ENCODE results near the gene CXCL8. TPM values are rescaled to one million over a fixed set of nuclear protein-coding genes. Genes with fewer than 3 reads are reported as not detected.

CXCL8 gene
- total RNA-seq, 1 donor from 2014 or later = 11.8 TPM

- DNase-seq = no peak
- intact Hi-C loops (cut with micrococcal nuclease) = no loop called here
- Mint-ChIP-seq H3K27ac (no peak overlapping the region), H3K4me3 (no peak overlapping the region), H3K36me3 (ENCODE audit: low read depth) (no peaks in the 10 kb centered on the region), H3K27me3 (no peaks in the 10 kb centered on the region), H3K4me1 (peaks cover 2% of the 10 kb centered on the region), H3K9me3 (no peaks in the 10 kb centered on the region)
Observed at GRCh38 chr4:73742490-73743160, 2.3 kb downstream of the CXCL8 start.

DNA sequence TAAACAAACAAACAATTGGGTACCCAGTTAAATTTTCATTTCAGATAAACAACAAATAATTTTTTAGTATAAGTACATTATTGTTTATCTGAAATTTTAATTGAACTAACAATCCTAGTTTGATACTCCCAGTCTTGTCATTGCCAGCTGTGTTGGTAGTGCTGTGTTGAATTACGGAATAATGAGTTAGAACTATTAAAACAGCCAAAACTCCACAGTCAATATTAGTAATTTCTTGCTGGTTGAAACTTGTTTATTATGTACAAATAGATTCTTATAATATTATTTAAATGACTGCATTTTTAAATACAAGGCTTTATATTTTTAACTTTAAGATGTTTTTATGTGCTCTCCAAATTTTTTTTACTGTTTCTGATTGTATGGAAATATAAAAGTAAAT lies 2.9 kb downstream of the CXCL8 start:
- Mint-ChIP-seq H3K27me3 (no peaks in the 10 kb centered on the region), H3K4me3 (no peak overlapping the region), H3K36me3 (ENCODE audit: low read depth) (no peaks in the 10 kb centered on the region), H3K27ac (no peak overlapping the region), H3K4me1 (peaks cover 2% of the 10 kb centered on the region), H3K9me3 (no peaks in the 10 kb centered on the region)
- DNase-seq = no peak
- intact Hi-C loops (cut with micrococcal nuclease) = no loop called here

DNA sequence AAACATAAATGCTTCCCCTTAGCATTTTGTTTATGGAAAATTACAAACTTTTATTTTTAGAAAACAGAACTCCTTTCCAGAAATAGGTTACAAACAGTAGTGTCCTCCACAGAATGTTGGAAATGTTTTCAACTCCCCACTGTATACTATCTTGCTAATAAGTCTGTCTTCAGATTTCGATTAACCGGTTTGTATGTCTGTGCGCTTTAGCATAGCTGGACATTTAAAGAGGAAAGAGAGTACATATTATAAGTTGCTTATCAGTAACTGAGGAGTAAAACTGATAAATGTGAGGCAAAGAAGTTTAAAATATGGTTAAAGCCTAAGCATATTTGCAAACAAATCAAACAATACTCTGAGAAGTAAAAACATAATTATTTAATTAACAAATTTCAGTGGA lies 3.4 kb downstream of the CXCL8 start:
- no peak overlapping the region for H3K4me3 Mint-ChIP-seq
- no peak overlapping the region for H3K27ac Mint-ChIP-seq
- H3K27me3 Mint-ChIP-seq = no peaks in the 10 kb centered on the region
- no peaks in the 10 kb centered on the region for H3K36me3 Mint-ChIP-seq (ENCODE audit: low read depth)
- peaks cover 2% of the 10 kb centered on the region for H3K4me1 Mint-ChIP-seq
- no peaks in the 10 kb centered on the region for H3K9me3 Mint-ChIP-seq
- intact Hi-C loops (cut with micrococcal nuclease) = no loop called here
- DNase-seq = no peak

- Mint-ChIP-seq H3K27me3 (peaks cover under 1% of the 10 kb centered on the region), H3K36me3 (ENCODE audit: low read depth) (no peaks in the 10 kb centered on the region), H3K27ac (no peak overlapping the region), H3K9me3 (no peaks in the 10 kb centered on the region), H3K4me3 (no peak overlapping the region), H3K4me1 (peaks cover 2% of the 10 kb centered on the region)
- intact Hi-C loops (cut with micrococcal nuclease) = no loop called here
- DNase-seq = no peak
Observed at GRCh38 chr4:73744203-73744602, 3.8 kb downstream of the CXCL8 start.

DNA sequence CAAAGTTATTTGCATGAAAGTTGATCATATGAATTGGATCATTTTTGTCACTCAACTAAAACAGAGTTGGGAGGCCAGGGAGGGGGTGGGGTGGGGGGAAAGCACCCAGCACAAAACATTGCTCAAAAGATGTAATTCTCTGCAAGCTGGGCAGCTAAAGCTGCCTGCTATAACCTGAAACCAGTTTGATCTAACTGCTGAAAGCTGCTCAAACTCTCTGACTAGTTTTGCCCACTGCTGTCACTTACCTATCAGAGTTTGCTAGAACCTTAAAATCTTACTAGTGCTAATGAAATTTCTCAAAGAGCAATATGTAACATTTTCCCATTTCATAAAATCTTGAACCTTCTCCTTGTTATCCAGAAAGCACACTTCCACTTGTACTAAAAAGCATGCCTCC lies 10.4 kb downstream of the CXCL8 start:
- no peak overlapping the region for H3K27ac Mint-ChIP-seq
- no peak overlapping the region for H3K4me3 Mint-ChIP-seq
- H3K36me3 Mint-ChIP-seq (ENCODE audit: low read depth) = no peaks in the 10 kb centered on the region

GRCh38 chr4:73751166-73751565 lies 10.8 kb downstream of the CXCL8 start:
- Mint-ChIP-seq H3K4me3 (no peak overlapping the region), H3K27ac (no peak overlapping the region), H3K4me1 (no peaks in the 10 kb centered on the region), H3K9me3 (peaks cover 3% of the 10 kb centered on the region), H3K27me3 (peaks cover 12% of the 10 kb centered on the region), H3K36me3 (ENCODE audit: low read depth) (no peaks in the 10 kb centered on the region)
- DNase-seq = no peak
- intact Hi-C loops (cut with micrococcal nuclease) = no loop called here

More for the DNA sequence above, 10.4 kb downstream of the CXCL8 start:
- DNase-seq = no peak
- peaks cover 12% of the 10 kb centered on the region for H3K27me3 Mint-ChIP-seq
- no peaks in the 10 kb centered on the region for H3K4me1 Mint-ChIP-seq
- H3K9me3 Mint-ChIP-seq = peaks cover 3% of the 10 kb centered on the region
- intact Hi-C loops (cut with micrococcal nuclease) = no loop called here

- intact Hi-C loops (cut with micrococcal nuclease) = no loop called here
- no peak overlapping the region for H3K4me3 Mint-ChIP-seq
- DNase-seq = no peak
- H3K36me3 Mint-ChIP-seq (ENCODE audit: low read depth) = no peaks in the 10 kb centered on the region
- peaks cover 12% of the 10 kb centered on the region for H3K27me3 Mint-ChIP-seq
- H3K4me1 Mint-ChIP-seq = no peaks in the 10 kb centered on the region
- H3K9me3 Mint-ChIP-seq = peaks cover 3% of the 10 kb centered on the region
- no peak overlapping the region for H3K27ac Mint-ChIP-seq
Observed at GRCh38 chr4:73751830-73752229, 11.5 kb downstream of the CXCL8 start.

DNA sequence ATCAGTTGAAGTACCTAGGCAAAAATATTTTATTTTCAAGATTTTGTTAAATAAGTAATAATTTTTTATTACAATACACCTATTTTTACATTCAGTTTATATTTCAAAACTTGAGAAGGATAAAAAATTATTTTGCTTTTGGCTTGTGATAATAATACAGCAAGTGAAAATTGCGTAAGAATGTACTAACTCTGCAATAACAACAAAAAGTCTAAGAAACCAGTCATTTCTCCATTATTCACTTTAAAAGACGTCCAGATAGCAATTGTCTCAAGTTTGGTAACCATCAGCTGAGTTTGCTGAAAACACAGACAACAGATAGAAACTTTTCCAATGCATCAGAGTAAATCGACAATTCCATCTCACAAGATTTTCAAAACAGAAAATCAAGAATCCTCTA lies 12.1 kb downstream of the CXCL8 start:
- Mint-ChIP-seq H3K27ac (no peak overlapping the region), H3K36me3 (ENCODE audit: low read depth) (no peaks in the 10 kb centered on the region), H3K27me3 (peaks cover 12% of the 10 kb centered on the region), H3K4me1 (no peaks in the 10 kb centered on the region), H3K9me3 (peaks cover 3% of the 10 kb centered on the region), H3K4me3 (no peak overlapping the region)
- no peak for DNase-seq
- intact Hi-C loops (cut with micrococcal nuclease) = no loop called here

GRCh38 chr4:73753215-73753614 lies 12.8 kb downstream of the CXCL8 start:
- no peak overlapping the region for H3K27ac Mint-ChIP-seq
- no peak for DNase-seq
- no peak overlapping the region for H3K4me3 Mint-ChIP-seq
- intact Hi-C loops (cut with micrococcal nuclease) = no loop called here
- peaks cover 3% of the 10 kb centered on the region for H3K9me3 Mint-ChIP-seq
- peaks cover 12% of the 10 kb centered on the region for H3K27me3 Mint-ChIP-seq
- no peaks in the 10 kb centered on the region for H3K36me3 Mint-ChIP-seq (ENCODE audit: low read depth)
- no peaks in the 10 kb centered on the region for H3K4me1 Mint-ChIP-seq

DNA sequence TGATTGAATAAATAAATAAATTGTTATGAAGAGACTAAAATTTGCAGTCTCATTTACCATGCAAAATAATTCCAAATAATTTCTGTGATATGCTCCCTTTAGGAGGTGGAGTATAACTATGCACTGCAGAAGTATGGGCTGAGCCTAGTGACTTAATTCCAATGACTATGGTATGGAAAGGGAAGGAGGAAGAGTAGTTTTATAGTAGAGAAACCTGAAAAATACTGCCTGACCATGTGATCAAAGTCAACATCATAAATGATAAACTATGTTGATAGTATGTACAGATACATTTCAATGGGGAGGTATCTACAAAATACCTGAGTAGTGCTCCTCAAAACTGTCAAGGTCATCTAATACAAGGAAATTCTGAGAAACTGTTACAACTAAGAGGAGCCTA lies 14.6 kb downstream of the CXCL8 start:
- Mint-ChIP-seq H3K4me3 (no peak overlapping the region), H3K27ac (no peak overlapping the region), H3K27me3 (peaks cover 8% of the 10 kb centered on the region), H3K36me3 (ENCODE audit: low read depth) (no peaks in the 10 kb centered on the region), H3K4me1 (no peaks in the 10 kb centered on the region), H3K9me3 (peaks cover 3% of the 10 kb centered on the region)
- intact Hi-C loops (cut with micrococcal nuclease) = no loop called here
- DNase-seq = no peak

GRCh38 chr4:73759357-73759756 lies 19.0 kb downstream of the CXCL8 start:
- no peak overlapping the region for H3K27ac Mint-ChIP-seq

DNA sequence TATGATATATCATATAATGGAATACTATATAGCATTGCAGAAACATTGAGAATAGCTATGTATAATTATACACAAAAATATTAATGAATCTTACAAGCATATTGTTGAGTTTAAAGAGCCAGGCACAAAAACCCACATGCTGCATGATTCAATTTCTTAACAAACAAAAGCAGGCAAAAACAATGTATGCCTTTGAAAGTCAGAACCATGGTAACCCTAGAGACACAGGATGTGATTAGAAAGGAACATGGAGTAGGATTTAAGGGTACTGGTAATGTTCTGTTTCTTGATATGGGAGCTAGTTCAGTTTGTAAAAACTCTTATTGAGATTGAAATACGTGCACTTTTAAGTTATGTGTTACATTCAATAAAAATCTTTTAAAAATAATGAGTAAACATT lies 21.5 kb downstream of the CXCL8 start:
- intact Hi-C loops (cut with micrococcal nuclease) = no loop called here
- H3K27ac Mint-ChIP-seq = no peak overlapping the region
- H3K36me3 Mint-ChIP-seq (ENCODE audit: low read depth) = no peaks in the 10 kb centered on the region
- no peaks in the 10 kb centered on the region for H3K9me3 Mint-ChIP-seq
- DNase-seq = no peak
- no peaks in the 10 kb centered on the region for H3K4me1 Mint-ChIP-seq
- no peak overlapping the region for H3K4me3 Mint-ChIP-seq
- peaks cover 2% of the 10 kb centered on the region for H3K27me3 Mint-ChIP-seq

More at GRCh38 chr4:73759357-73759756, 19.0 kb downstream of the CXCL8 start:
- peaks cover 2% of the 10 kb centered on the region for H3K27me3 Mint-ChIP-seq
- no peak overlapping the region for H3K4me3 Mint-ChIP-seq
- H3K4me1 Mint-ChIP-seq = no peaks in the 10 kb centered on the region
- H3K36me3 Mint-ChIP-seq (ENCODE audit: low read depth) = no peaks in the 10 kb centered on the region
- H3K9me3 Mint-ChIP-seq = peaks cover 3% of the 10 kb centered on the region
- no peak for DNase-seq
- intact Hi-C loops (cut with micrococcal nuclease) = no loop called here

GRCh38 chr4:73762409-73762808 lies 22.0 kb downstream of the CXCL8 start:
- H3K9me3 Mint-ChIP-seq = no peaks in the 10 kb centered on the region
- no peak for DNase-seq
- no peak overlapping the region for H3K4me3 Mint-ChIP-seq
- no peak overlapping the region for H3K27ac Mint-ChIP-seq
- H3K4me1 Mint-ChIP-seq = no peaks in the 10 kb centered on the region
- H3K36me3 Mint-ChIP-seq (ENCODE audit: low read depth) = no peaks in the 10 kb centered on the region
- intact Hi-C loops (cut with micrococcal nuclease) = no loop called here
- H3K27me3 Mint-ChIP-seq = peaks cover 2% of the 10 kb centered on the region

GRCh38 chr4:73763877-73764276 lies 23.5 kb downstream of the CXCL8 start:
- intact Hi-C loops (cut with micrococcal nuclease) = no loop called here
- Mint-ChIP-seq H3K4me3 (no peak overlapping the region), H3K4me1 (no peaks in the 10 kb centered on the region), H3K27ac (no peak overlapping the region), H3K36me3 (ENCODE audit: low read depth) (no peaks in the 10 kb centered on the region), H3K27me3 (peaks cover 2% of the 10 kb centered on the region), H3K9me3 (no peaks in the 10 kb centered on the region)
- no peak for DNase-seq

DNA sequence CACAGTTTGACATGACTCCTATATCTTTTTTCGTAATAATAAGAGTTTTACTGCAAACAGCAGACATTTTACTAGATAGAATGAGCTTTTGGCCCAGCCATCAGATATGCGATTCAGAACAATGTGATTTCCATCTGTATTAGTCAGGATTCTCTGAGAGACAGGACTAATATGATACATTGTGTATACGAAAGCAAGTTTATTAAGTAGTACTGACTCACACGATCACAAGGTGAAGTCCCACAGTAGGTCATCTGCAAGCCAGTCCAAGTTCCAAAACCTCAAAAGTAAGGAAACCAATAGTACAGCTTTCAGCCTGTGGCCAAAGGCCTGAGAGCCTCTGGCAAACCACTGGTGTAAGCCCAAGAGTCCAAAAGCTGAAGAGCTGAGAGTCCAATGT lies 24.1 kb downstream of the CXCL8 start:
- Mint-ChIP-seq H3K4me1 (no peaks in the 10 kb centered on the region), H3K4me3 (no peak overlapping the region), H3K27ac (no peak overlapping the region), H3K9me3 (no peaks in the 10 kb centered on the region), H3K36me3 (ENCODE audit: low read depth) (no peaks in the 10 kb centered on the region), H3K27me3 (peaks cover 2% of the 10 kb centered on the region)
- DNase-seq = no peak
- intact Hi-C loops (cut with micrococcal nuclease) = no loop called here
